Neural progenitor cell (in vitro differentiated cells): ENCODE results near the gene EXOC3L2.

Experiments
- CTCF ChIP-seq: fragments of 200-600 bp; sonication (generic); IDR thresholded peaks from 2 replicates; pipeline ENCODE4 v1.5.1; 2017; ENCODE audit warnings: antibody characterized with exemption, mild to moderate bottlenecking
- EZH2 ChIP-seq: fragments of 200-600 bp; sonication (generic); IDR thresholded peaks from 2 replicates; pipeline ENCODE4 v1.6.1; 2017; ENCODE audit warnings: antibody characterized with exemption, mild to moderate bottlenecking, moderate library complexity
- EZH2phosphoT487 ChIP-seq: fragments of 200-600 bp; sonication (generic); IDR thresholded peaks from 2 replicates; pipeline ENCODE4 v1.6.1; 2017; ENCODE audit warnings: antibody characterized with exemption

- TF ChIP-seq CTCF, result no peak
- TF ChIP-seq EZH2phosphoT487, result no peak
- TF ChIP-seq EZH2, result no peak
These were observed 5.7 kb upstream of the EXOC3L2 start, which contains the start of gene MARK4 for GRCh38 chr19:45250832-45251451.
